ENCODE measurements around the gene EEPD1.

- no peak for TF ChIP-seq POLR2A (IDR thresholded peaks at IDR 0.05)
- no peak for TF ChIP-seq CTCF (IDR thresholded peaks at IDR 0.05)
- TF ChIP-seq POLR2AphosphoS5 (IDR thresholded peaks at IDR 0.05): no peak
Measured at GRCh38 chr7:36232555-36232954, 79.5 kb downstream of the EEPD1 start.
